OCI-LY1 (cell line): Measurements from ENCODE around the gene PRSS50.

ENCODE experiments used
- EZH2 ChIP-seq: fragments of 200-600 bp; sonication (generic), shearing (Covaris generic); IDR thresholded peaks from 2 replicates; pipeline ENCODE4 v1.8.0; 2017; ENCODE audit warnings: borderline replicate concordance, mixed run types, mild to moderate bottlenecking, antibody characterized with exemption, low read length, moderate library complexity, mixed read lengths
- TF ChIP-seq, protein P1 (sequence below): fragments of 200-600 bp; sonication (generic), shearing (Covaris generic); IDR thresholded peaks from 2 replicates; pipeline ENCODE4 v1.5.1; 2017; ENCODE audit warnings: mild to moderate bottlenecking, antibody characterized with exemption, low read length, moderate library complexity, mixed read lengths

GRCh38 chr3:46673151-46674030 is 44.3 kb downstream of the PRSS50 start:
- TF ChIP-seq, protein P1, sequence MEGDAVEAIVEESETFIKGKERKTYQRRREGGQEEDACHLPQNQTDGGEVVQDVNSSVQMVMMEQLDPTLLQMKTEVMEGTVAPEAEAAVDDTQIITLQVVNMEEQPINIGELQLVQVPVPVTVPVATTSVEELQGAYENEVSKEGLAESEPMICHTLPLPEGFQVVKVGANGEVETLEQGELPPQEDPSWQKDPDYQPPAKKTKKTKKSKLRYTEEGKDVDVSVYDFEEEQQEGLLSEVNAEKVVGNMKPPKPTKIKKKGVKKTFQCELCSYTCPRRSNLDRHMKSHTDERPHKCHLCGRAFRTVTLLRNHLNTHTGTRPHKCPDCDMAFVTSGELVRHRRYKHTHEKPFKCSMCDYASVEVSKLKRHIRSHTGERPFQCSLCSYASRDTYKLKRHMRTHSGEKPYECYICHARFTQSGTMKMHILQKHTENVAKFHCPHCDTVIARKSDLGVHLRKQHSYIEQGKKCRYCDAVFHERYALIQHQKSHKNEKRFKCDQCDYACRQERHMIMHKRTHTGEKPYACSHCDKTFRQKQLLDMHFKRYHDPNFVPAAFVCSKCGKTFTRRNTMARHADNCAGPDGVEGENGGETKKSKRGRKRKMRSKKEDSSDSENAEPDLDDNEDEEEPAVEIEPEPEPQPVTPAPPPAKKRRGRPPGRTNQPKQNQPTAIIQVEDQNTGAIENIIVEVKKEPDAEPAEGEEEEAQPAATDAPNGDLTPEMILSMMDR = no peak
- no peak for TF ChIP-seq EZH2
